ENCODE data around the gene PCSK4. TPM values are rescaled to one million over a fixed set of nuclear protein-coding genes. Genes with fewer than 3 reads are reported as not detected.

Gene PCSK4
- total RNA-seq, 2 experiments from 2014 or later, result 4.4 to 4.7 TPM

- no peak for DNase-seq
- Mint-ChIP-seq H3K4me3 (no peak overlapping the region), H3K36me3 (ENCODE audit: low read depth) (no peaks in the 10 kb centered on the region), H3K27me3 (peaks cover 25% of the 10 kb centered on the region), H3K27ac (no peak overlapping the region), H3K9me3 (no peaks in the 10 kb centered on the region), H3K4me1 (ENCODE audit: low read depth) (peaks cover 6% of the 10 kb centered on the region)
- POLR2A ChIA-PET, result no interaction called here
- intact Hi-C loops (cut with micrococcal nuclease), result no loop called here
- CTCF ChIA-PET, result no interaction called here
- no peak for ATAC-seq
- TF ChIP-seq, protein P1, sequence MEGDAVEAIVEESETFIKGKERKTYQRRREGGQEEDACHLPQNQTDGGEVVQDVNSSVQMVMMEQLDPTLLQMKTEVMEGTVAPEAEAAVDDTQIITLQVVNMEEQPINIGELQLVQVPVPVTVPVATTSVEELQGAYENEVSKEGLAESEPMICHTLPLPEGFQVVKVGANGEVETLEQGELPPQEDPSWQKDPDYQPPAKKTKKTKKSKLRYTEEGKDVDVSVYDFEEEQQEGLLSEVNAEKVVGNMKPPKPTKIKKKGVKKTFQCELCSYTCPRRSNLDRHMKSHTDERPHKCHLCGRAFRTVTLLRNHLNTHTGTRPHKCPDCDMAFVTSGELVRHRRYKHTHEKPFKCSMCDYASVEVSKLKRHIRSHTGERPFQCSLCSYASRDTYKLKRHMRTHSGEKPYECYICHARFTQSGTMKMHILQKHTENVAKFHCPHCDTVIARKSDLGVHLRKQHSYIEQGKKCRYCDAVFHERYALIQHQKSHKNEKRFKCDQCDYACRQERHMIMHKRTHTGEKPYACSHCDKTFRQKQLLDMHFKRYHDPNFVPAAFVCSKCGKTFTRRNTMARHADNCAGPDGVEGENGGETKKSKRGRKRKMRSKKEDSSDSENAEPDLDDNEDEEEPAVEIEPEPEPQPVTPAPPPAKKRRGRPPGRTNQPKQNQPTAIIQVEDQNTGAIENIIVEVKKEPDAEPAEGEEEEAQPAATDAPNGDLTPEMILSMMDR (IDR thresholded peaks at IDR 0.05), result no peak
These were observed 38.7 kb upstream of the PCSK4 start for GRCh38 chr19:1528596-1529429.

DNA sequence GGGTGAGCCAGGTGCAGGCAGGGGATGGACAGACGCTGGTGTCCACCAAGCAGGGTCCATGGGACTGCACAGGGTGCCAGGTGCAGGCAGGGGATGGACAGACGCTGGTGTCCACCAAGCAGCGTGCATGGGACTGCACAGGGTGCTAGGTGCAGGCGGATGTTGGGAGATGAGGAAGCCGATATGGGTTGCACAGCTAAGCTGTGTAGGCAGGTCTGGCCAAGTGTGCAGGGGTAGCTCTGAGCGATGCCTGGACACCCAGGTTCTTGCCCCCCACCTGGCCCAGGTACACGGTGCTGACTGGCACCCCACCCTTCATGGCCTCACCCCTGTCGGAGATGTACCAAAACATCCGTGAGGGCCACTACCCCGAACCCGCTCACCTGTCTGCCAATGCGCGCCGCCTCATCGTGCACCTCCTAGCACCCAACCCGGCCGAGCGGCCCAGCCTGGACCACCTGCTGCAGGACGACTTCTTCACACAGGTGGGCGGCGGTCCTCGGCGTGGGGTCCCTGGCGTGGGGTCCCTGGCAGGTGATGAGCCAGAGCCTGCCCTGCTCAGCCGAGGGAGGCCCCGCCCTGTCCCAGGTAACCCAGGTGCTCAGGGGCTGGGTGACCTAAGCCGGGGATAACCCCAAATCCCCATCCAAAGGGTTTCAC lies 37.6 kb upstream of the PCSK4 start:
- ChIA-PET POLR2A (no interaction called here), CTCF (no interaction called here)
- H3K27me3 Mint-ChIP-seq, result peaks cover 29% of the 10 kb centered on the region
- TF ChIP-seq, protein P1 (IDR thresholded peaks at IDR 0.05), result no peak
- no peaks in the 10 kb centered on the region for H3K9me3 Mint-ChIP-seq
- intact Hi-C loops (cut with micrococcal nuclease), result no loop called here
- ATAC-seq (no peak), DNase-seq (no peak)
- peaks cover 6% of the 10 kb centered on the region for H3K4me1 Mint-ChIP-seq (ENCODE audit: low read depth)
- H3K4me3 Mint-ChIP-seq, result no peak overlapping the region
- no peaks in the 10 kb centered on the region for H3K36me3 Mint-ChIP-seq (ENCODE audit: low read depth)
- H3K27ac Mint-ChIP-seq, result no peak overlapping the region

- H3K36me3 Mint-ChIP-seq (ENCODE audit: low read depth), result no peaks in the 10 kb centered on the region
- no peak for ATAC-seq
- no peak for DNase-seq
- peaks cover 6% of the 10 kb centered on the region for H3K4me1 Mint-ChIP-seq (ENCODE audit: low read depth)
- POLR2A ChIA-PET, result no interaction called here
- peaks cover 30% of the 10 kb centered on the region for H3K27me3 Mint-ChIP-seq
- no peak overlapping the region for H3K27ac Mint-ChIP-seq
- TF ChIP-seq, protein P1 (IDR thresholded peaks at IDR 0.05), result no peak
- H3K4me3 Mint-ChIP-seq, result no peak overlapping the region
- CTCF ChIA-PET, result no interaction called here
- H3K9me3 Mint-ChIP-seq, result no peaks in the 10 kb centered on the region
- intact Hi-C loops (cut with micrococcal nuclease), result no loop called here
These were observed 37.0 kb upstream of the PCSK4 start for GRCh38 chr19:1526979-1527649.

- CTCF ChIA-PET, result no interaction called here
- Mint-ChIP-seq H3K27ac (no peak overlapping the region), H3K9me3 (no peaks in the 10 kb centered on the region), H3K4me3 (no peak overlapping the region), H3K36me3 (ENCODE audit: low read depth) (no peaks in the 10 kb centered on the region), H3K4me1 (ENCODE audit: low read depth) (peaks cover 6% of the 10 kb centered on the region), H3K27me3 (peaks cover 31% of the 10 kb centered on the region)
- no peak for ATAC-seq
- intact Hi-C loops (cut with micrococcal nuclease), result no loop called here
- POLR2A ChIA-PET, result no interaction called here
- DNase-seq, result no peak
- TF ChIP-seq, protein P1 (IDR thresholded peaks at IDR 0.05), result no peak
These were observed 36.1 kb upstream of the PCSK4 start for GRCh38 chr19:1526066-1526778.
